TTC549 (cell line): ENCODE results near the gene DOCK8.

ENCODE experiments used
- FAIRE-seq: peaks from 2 replicates; lab custom pipeline; 2012; peaks lifted over from hg19 to GRCh38; lab: Jason Lieb, UNC

DOCK8 gene

DNA sequence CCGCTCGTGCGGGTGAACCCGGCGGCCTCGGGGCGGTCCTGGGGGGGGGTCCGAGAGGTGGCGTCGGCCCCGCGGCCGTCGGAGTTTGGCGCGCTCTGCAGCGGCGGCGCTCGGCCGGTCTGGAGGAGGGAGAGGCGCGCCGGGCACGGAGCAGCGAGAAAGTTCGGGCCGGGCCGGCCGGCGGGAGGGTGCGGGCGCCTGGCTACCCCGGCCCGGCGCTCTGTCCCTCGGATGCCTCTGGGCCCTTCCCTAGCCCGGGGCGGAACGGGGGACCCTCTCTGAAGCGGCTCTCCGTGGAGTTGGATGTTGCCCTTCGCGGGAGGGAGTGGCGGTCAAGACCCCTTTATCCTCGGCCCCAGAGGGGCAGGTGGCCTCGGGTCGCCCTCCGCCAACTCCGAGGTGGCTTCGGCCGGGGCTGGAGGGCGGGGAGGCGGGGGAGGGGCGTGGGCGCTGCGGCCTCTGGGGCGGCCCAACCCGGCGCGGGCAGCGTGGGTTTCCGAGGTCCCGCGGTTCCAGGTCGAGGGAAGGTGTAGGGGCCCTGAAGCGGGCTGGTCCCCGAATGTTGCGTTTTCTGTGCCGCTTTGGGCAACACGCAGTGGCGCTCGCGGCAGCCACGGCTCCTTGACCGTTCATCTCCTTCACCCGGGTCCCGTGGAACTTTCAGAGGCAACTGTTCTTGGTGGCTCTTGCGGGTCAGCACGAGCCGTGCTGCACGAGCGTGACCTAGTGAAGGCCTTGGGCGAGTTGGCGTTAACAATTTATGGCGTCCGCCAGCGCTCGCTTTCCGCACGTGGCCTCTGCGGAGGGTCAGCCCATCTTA lies 290.5 kb downstream of the DOCK8 start:
- no peak for FAIRE-seq

GRCh38 chr9:505741-506059 lies 291.0 kb downstream of the DOCK8 start:
- no peak for FAIRE-seq

GRCh38 chr9:506281-506680 lies 291.6 kb downstream of the DOCK8 start:
- FAIRE-seq, result no peak

DNA sequence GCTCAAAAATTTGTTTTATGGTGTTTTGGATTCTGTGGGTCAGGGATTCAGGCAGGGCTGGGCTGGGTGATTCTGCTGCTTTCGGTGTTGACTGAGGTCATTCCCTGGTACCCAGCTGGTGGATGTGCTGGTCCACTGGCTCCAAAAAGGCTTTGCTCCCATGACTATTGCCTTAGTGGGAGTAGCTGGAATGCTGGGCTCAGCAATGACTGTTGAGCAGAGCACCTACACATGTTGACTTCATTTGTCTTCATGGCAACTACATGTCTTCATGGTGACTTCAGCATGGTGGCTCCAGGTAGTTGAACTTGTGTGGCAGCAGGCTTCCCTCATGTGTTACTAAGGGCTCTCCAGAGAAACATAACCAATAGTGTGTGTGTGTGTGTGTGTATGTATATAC lies 297.2 kb downstream of the DOCK8 start:
- no peak for FAIRE-seq

DNA sequence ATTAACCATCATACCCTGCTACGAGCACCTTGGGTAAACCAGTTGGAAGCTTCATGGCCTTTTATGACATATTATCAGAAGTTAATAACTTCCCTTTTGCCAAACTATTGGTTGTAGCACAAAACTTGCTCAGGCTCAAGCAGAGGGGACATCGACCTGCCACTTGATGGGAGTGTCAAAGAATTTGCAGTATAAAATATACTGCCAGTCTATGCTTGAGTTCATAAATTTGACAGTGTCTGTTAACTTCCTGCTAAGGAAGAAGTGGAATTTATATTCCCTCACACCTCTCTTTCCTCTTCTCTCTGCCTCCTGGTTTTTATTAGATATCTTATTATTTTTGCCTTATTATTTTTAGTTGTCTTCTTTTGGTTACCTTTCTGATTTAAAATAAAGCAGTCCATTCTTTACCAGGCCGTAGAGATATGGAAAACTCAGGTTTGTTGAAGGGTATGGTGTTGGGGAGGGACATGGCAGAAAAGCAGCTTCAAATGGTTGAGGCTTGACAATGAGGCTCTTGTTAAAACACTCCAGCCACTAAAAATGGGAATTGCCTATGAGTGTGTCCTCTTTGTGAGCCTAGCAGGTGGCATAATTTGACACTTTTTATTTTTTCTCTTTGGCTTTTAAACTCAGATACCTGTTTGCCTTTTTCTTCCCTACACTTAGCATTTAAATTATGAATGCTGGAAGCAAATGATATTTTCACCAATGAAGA lies 298.0 kb downstream of the DOCK8 start:
- no peak for FAIRE-seq
